GM18858 (cell line): Measurements from ENCODE around the gene SUPT5H.
"Not testable (repeated sequence)": the region's sequence is repeated elsewhere in the genome, so short reads cannot be mapped to it uniquely, and the experiment has no call there.

Experiments
- ATAC-seq: cut with Tn5 transposase; IDR thresholded peaks from one replicate; pipeline ENCODE4 v1.9.1; 2021; ENCODE audit not compliant: unreplicated experiment

Gene SUPT5H

GRCh38 chr19:39424934-39425333 lies 20.4 kb upstream of the SUPT5H start:
- ATAC-seq = no peak

GRCh38 chr19:39425744-39426143 lies 19.6 kb upstream of the SUPT5H start:
- ATAC-seq = no peak

GRCh38 chr19:39426170-39426569 lies 19.2 kb upstream of the SUPT5H start:
- no peak for ATAC-seq

GRCh38 chr19:39427707-39428106 lies 17.7 kb upstream of the SUPT5H start:
- no peak for ATAC-seq

DNA sequence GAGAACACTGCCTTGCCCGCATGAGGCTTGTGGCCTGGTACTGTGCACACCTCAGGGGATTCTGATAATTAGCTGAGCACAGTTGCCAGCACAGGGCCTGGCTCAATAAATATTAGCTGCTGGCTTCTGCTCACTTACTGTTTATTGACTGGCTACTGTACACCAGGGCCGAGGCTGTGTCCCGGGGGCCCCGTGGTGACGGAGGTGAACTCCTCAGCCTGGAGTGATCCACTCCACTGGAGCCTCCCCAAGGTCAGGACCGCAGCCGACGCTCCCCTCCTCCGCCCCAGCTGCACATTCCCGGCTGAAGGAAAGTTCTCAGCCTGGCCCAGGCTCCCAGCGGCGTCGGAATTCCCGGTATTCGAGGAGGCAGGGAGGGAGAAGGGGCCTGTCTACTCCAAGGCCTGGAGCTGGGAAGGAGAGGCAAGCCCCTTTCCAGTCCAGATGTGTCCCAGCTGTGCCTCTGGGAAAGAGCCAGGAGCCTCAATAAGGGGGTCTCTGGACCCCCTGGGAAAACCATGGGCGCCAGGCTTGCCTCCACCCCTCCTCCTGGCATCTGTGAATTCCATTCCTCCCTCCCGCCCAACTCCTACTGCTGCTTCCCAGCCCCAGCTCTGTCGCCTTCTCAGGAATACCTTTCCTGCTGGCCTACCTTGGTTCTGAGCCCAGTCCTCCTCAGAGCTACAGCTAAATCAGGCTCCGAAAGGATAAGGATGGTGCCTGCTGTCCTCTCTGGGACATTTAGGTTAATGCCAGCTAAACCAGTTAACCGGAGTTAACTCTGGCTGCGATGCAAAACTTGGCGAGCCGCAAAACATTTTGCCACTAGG lies 16.9 kb upstream of the SUPT5H start:
- ATAC-seq = no peak

DNA sequence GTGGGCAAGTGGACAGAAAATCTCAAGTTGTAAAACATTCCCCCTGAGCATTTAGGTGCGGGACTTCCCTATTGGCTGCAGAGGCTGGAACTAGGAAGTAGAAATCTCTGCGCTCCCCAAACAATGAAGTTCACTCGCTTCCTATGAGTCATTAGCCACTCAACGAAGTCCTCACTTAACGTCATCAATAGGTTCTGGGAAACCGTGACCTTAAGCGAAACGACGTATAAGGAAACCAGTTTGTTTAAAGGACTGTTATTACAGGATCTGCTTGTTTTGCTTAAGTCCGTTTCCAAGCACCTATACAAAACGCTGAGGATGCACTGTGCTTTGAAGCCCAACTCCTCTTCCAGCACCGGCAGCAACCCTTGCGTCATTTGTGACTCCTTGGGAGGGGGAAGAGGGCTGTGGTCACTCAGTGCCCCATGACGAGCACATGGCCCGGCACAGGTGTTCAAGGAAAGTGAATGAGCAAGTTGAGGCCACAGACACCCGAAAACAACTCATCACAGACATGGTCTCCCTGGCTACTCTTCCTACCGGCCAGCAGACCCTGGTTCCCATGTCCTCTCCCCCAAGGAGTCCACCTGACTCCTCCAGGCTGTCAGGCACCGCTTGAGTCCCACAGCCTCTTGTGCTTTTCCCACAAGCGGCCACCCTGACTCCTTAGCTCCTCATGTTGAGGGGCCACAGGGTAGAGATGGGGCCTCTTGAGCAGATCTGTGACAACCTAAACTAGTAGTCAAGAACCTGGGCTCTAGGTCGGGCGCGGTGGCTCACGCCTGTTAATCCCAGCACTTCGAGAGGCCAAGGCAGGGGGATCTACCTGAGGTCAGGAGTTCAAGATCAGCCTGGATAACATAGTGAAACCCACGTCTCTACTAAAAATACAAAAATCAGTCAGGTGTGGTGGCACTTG lies 14.4 kb upstream of the SUPT5H start:
- no peak for ATAC-seq

GRCh38 chr19:39432677-39433025 lies 12.7 kb upstream of the SUPT5H start:
- ATAC-seq = no peak

DNA sequence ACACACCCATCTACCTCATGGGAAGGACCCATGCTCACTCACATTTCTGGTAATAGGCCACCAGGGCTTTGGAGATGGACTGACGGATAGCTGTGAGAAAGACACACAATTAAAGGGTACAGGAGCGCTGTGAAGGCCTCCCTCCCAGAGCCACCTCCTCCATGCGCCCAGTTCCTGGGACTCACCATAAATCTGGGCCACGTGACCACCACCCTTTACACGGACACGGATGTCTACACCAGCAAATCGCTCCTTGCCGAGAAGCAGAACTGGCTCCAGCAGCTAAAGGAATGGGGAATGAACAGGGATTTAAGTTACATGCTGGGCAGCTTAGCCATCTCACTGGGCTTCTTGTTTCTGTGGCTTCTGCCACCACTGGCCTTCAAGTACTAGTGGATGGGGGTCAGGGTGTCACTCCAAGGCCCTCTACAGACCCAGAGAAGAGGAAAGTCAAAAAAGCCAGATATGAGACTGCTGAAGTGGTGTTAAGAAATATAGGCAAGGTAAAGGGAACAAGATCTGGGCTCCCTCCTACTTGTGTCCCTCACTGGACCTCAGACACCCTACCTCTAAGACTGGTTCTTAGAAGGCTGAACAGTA lies 11.8 kb upstream of the SUPT5H start:
- ATAC-seq = no peak

DNA sequence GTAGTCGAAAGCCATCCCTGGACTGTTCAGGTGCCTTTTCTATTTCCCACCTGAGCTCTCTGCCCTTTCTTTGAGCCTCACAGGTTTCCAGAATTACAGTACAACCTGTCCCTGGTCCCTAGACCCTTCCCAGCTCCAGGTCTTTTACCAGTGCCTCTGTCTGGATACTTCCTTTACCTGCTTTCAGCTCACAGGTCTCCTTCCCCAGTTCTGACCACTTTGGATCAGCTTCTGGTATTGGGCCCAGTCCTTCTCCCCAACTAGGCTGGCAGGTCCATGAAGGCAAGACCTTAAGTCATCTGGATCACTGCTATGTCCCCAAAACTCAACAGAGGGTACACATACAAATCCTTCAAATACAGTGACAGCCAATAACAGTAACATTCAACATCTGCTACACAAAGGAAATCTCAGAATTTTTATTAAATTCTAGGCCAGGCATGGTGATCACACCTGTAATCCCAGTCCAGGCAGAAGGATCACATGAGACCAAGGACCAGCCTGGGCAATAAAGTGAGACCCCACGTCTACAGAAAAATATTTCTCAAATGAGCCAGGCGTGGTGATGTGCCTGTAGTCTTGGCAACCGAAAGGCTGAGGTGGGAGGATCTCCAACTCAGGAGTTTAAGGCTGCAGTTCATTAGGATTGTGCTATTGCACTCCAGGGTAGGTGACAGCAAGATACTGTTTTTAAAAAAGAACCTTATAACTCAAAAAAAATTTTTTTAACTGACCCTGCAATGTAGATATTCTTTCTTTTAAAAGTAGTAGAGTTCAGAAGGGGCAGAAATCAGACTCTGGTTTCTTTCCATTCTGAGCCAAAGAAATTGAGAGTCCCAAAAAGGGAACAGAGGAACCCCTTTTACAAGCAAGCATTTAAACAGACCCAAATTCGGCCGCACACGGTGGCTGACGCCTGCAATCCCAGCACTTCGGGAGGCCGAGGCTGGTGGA lies 11.0 kb upstream of the SUPT5H start:
- ATAC-seq = no peak

DNA sequence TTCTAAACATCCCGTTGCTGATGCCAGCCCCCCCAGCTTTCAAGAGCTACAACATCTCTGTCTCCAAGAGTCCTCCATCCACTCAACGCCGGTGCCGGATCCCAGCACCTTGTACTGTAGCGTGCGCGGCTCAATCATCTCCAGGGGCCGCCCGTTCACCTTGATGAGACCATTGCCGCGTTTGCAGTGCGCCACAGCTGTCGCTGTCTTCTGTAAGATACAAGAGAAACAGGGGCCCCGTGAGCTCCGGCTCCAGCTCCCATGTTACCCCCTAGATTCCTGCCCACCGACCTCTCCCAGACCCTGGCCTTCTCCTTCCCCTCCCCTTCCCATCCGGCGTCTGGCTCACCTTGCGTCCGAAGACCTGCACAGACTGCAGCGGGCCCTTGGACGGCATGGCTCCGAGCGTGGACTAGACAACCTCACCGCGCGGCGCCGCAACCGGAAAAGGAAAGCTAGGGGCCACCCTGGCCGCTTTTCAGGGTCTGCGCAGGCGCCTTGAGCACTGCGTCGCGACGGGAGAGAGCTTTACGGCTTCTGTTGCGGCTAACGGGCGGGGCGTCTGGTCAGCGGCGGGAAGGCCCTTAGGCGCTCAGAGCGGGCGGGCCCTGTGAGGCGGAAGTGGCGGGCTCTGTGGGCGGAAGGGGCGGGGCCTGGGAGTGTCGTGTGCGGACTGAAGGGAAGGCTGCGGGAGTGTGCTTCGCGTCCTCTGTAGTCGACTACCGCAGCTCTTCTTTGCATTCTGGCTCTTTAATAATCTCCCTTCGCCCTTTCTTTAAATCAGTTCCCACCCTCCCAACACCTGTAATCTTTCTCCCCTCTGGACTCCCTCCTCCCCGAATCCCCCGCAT lies 9.7 kb upstream of the SUPT5H start, which contains the start of gene RPS16:
Gene RPS16 (minus strand): TSS at position 451 of the 851 bp plus-strand sequence. CDS start 54 bp downstream, at position 397.
- peak; percentile 58 for ATAC-seq

DNA sequence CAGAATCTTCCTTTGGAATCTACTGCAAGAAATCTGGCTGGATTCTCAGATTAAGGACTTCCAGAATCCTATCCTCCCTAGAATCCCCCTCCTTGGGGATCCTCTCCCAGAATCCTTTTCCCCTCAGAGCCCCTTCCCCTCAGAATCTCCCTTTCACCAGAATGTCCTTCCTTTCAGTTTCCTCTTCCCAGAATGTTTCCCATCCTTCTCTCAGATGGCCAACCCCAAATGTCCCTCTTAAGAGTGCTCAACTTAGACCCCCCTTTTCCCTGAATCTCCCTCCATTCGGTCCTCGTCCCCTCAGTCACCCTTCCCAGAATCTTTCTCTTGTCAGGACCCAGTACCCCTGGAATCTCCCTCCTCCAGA lies 9.0 kb upstream of the SUPT5H start:
- ATAC-seq = no peak

DNA sequence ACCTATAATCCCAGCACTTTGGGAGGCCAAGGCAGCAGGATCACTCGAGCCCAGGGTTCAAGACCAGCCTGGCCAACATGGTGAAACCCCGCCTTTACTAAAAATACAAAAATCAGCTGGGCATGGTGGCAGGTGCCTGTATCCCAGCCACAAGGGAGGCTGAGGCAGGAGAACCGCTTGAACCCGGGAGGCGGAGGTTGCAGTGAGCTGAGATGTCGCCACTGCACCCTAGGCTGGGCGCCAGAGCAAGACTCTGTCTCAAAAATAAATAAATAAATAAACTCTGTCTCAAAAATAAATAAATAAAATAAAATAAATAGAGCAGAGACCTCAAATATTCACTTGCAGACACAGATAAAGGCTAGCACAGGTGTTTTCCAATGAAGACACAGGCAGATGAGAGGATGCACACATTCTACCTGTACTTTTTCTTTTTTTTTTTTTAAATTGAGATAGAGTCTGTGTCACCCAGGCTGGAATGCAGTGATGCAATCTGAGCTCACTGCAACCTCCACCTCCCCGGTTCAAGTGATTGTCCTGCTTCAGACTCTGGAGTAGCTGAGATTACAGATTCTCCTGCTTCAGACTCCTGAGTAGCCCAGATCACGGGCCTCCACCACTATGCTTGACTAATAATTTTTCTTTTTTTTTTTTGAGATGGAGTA lies 7.0 kb upstream of the SUPT5H start:
- no peak for ATAC-seq

DNA sequence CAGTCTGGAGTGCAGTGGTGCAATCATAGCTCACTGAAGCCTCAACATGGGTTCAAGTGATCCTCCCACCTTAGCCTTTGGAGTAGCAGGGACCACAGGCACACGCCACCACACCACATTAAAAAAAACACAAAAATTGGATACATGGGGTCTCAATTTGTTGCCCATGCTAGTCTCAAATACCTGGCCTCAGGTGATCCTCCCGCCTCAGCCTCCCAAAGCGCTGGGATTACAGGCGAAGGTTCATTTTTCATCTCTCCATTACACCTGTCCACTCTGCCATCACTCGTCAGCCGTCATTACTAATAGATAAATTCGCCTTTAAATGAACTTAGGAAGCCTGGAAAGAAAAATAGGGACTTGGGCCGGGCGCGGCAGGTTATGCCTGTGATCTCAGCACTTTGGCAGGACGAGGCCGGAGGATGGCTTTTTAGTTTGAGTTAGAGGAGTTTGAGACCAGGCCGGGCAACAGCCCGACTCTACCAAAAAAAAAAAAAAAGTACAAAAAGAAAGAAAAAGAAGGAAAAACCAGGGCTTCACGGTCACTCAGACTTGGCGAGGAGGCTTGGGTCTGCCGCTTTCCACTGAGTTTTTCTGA lies 685 bp upstream of the SUPT5H start:
- no peak for ATAC-seq

- ATAC-seq = no peak
Observed at GRCh38 chr19:39446365-39447084, 1.1 kb downstream of the SUPT5H start.

- ATAC-seq = no peak
Observed at GRCh38 chr19:39448271-39448670, 2.9 kb downstream of the SUPT5H start.

DNA sequence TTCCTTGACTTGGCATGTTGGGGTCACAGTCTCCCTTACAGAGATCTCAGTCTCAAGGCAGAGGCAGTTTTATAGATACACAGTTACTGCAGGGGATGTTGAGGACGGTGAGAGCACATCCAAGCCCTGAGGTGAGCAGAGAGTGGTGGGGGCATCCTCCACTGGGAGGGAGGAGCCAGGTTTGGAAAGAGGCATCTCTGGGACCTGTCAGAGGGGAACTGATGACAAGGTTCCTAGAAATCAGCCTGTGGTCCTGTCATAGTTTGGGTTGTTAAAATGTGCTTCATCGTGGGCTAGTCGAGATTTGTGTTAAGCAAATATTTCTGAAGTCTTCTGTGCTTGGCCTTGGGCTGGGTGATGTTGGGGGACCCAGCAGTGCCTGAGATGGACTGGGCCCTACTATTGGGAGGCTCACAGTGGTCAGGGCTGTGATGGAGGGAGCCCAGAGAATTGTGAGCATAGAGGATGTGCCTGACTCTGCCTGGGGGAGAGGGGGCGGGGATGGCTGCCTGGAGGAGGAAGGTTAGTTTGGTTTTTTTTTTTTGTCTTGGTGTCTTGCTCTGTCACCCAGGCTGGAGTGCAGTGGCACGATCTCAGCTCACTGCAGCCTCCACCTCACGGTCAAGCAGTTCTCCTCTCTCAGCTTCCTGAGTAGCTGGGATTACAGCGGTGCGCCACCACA lies 3.9 kb downstream of the SUPT5H start:
- no peak for ATAC-seq

DNA sequence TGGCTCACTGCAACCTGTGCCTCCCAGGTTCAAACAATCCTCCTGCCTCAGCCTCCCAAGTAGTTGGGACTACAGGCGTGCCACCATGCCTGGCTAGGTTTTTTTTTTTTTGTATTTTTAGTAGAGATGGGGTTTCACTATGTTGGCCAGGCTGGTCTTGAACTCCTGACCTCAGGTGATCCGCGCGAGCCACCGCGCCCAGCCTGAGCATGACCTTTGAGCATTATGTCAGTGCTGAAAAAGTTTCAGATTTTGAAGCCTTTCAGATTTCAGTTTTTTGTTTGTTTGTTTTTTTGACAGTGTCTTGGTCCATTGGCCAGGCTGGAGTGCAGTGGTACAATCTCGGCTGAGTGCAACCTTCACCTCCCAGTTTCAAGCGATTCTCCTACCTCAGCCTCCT lies 5.9 kb downstream of the SUPT5H start:
- not testable (repeated sequence) for ATAC-seq
